IgD-negative memory B cell (primary cell): Measurements from ENCODE around the gene NR1H2. TPM values are rescaled to one million over a fixed set of nuclear protein-coding genes. Genes with fewer than 3 reads are reported as not detected.
A peak's percentile ranks its signal among the peaks of the same experiment; 100 is the strongest.

ENCODE experiments used
- H3K27ac Mint-ChIP-seq, 3 donors: one replicate each; pipeline ENCODE4 v1.8.0; 2020 to 2022; ENCODE audit warnings: mild to moderate bottlenecking in 3 of 3, mixed read lengths in 3 of 3, moderate library complexity in 1 of 3
- H3K27me3 Mint-ChIP-seq: one replicate; pipeline ENCODE4 v1.8.0; 2021; ENCODE audit warnings: mixed read lengths
- H3K36me3 Mint-ChIP-seq: one replicate; pipeline ENCODE4 v1.8.0; 2020; ENCODE audit warnings: mild to moderate bottlenecking, mixed read lengths
- H3K4me1 Mint-ChIP-seq, 3 donors: one replicate each; pipeline ENCODE4 v1.8.0; 2020 to 2022; ENCODE audit warnings: mixed read lengths in 3 of 3, mild to moderate bottlenecking in 1 of 3
- H3K4me3 Mint-ChIP-seq, 4 donors: one replicate each; pipeline ENCODE4 v1.8.0; 2020 to 2022; ENCODE audit warnings: mild to moderate bottlenecking in 4 of 4, mixed read lengths in 4 of 4, moderate library complexity in 3 of 4
- H3K9me3 Mint-ChIP-seq, 3 donors: one replicate each; pipeline ENCODE4 v1.8.0; 2020 to 2021; ENCODE audit warnings: mixed read lengths in 3 of 3, mild to moderate bottlenecking in 1 of 3
- polyA plus RNA-seq: library from polyadenylated mRNA; unstranded; fragments of 300-500 nt; fragmentation: Illumina TruSeq; gene quantifications from one replicate; pipeline ENCODE4 v1.2.3, GENCODE V29; 2021

Gene NR1H2
- polyA plus RNA-seq, 1 donor from 2014 or later, result 130 TPM

GRCh38 chr19:50358483-50359327 lies 17.6 kb upstream of the NR1H2 start:
- peak overlapping the region; percentile 89 to 97 (median 94) for H3K4me3 Mint-ChIP-seq
- H3K9me3 Mint-ChIP-seq, result no peaks in the 10 kb centered on the region
- no peaks in the 10 kb centered on the region for H3K36me3 Mint-ChIP-seq
- H3K27me3 Mint-ChIP-seq, result no peaks in the 10 kb centered on the region
- H3K27ac Mint-ChIP-seq, result peak overlapping the region; percentile 92 to 99 (median 95)
- H3K4me1 Mint-ChIP-seq, result peaks cover 24 to 37% (median 36%) of the 10 kb centered on the region in 3 donors

- Mint-ChIP-seq H3K9me3 (no peaks in the 10 kb centered on the region), H3K4me1 (peaks cover 24 to 37% (median 37%) of the 10 kb centered on the region in 3 donors), H3K36me3 (no peaks in the 10 kb centered on the region), H3K27me3 (no peaks in the 10 kb centered on the region), H3K4me3 (peak overlapping the region; percentile 2 to 95 (median 91)), H3K27ac (peak overlapping the region in 2 of 3 donors; percentile 95 to 99)
Observed at GRCh38 chr19:50359328-50359818, 16.9 kb upstream of the NR1H2 start.

DNA sequence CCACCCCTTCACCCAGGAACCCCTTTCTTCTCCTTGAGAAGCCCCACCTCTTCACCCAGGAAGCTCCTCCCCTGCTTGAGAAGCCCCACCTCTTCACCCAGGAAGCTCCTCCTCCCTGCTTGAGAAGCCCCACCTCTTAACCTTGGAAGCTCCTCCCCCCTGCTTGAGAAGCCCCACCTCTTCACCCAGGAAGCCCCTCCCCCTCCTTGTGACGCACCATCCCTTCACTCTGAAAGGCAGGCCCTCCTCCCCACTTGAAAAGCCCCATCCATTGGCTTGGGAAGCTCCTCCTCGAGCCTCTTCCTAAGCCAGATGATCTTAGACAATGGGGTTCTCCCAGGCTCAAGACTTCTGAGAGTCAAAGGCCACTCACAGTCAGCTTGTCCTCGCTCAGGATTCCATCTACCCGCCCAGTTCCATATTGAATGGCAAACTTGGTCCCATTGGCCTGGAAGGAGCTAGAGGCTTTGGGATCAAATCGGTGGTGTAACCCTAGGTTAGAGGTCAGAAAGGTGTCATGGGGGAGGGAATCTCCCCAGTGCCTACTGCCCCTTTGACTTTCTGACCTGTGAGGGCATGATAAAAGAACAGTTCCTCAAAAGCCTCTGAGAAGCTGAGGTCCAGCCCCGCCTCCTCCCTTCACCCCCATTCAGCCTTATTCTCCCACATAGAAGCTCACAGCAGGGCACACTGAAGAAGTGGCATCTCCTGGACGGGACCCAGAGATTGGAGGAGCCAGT lies 14.8 kb upstream of the NR1H2 start:
- no peaks in the 10 kb centered on the region for H3K27me3 Mint-ChIP-seq
- no peaks in the 10 kb centered on the region for H3K36me3 Mint-ChIP-seq
- peaks cover 38 to 52% (median 50%) of the 10 kb centered on the region in 3 donors for H3K4me1 Mint-ChIP-seq
- H3K9me3 Mint-ChIP-seq, result no peaks in the 10 kb centered on the region
- H3K27ac Mint-ChIP-seq, result peak overlapping the region in 1 of 3 donors; percentile 88
- H3K4me3 Mint-ChIP-seq, result peak overlapping the region in 2 of 4 donors; percentile 44 to 61

GRCh38 chr19:50362030-50362412 lies 14.2 kb upstream of the NR1H2 start:
- Mint-ChIP-seq H3K4me3 (peak overlapping the region in 2 of 4 donors; percentile 44 to 61), H3K27me3 (no peaks in the 10 kb centered on the region), H3K27ac (peak overlapping the region in 1 of 3 donors; percentile 88), H3K9me3 (no peaks in the 10 kb centered on the region), H3K4me1 (peaks cover 35 to 49% (median 46%) of the 10 kb centered on the region in 3 donors), H3K36me3 (no peaks in the 10 kb centered on the region)

DNA sequence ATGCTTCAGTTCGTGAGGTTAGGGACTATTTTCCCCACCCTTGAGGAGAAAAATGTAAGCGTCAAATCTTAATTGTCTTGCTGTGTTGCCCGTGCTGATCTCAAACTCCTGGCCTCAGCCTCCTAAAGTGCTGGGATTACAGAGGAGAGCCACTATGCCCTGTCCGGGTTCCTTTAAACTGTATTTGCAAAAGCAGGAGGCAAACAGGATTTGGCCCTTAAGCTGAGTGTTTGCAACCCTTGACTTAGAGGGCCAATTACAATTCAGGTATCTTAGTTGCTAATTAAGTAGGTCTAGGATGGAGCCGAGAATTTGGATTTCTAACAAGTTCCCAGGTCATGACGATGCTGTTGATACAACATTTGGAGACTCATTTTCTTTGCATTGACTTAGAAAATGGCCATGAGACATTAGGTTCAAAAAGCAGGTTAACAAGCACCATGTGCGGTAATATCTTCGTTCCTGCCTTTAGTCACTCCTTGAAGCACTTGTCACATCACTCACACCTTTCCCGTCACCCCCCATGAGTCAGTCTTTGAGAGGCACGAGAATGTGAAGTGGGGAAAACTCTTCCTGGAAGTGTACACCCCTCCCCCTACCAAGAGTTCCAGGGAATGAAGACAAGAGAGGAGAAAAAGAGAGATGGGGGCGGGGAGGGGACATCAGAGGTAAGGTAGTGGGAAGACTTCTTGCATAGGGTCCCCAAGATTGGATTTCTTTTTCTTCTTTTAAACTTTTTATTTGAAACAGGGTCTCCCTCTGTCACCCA lies 13.4 kb upstream of the NR1H2 start:
- Mint-ChIP-seq H3K4me1 (peaks cover 34 to 46% (median 43%) of the 10 kb centered on the region in 3 donors), H3K4me3 (peak overlapping the region in 2 of 4 donors; percentile 44 to 47), H3K9me3 (no peaks in the 10 kb centered on the region), H3K27me3 (no peaks in the 10 kb centered on the region), H3K36me3 (no peaks in the 10 kb centered on the region), H3K27ac (peak overlapping the region in 1 of 3 donors; percentile 88)

GRCh38 chr19:50365434-50366306 lies 10.6 kb upstream of the NR1H2 start, which contains the start of gene NAPSA:
Gene NAPSA (minus strand): TSS chr19:50365639. CDS start chr19:50365621, 18 bp downstream.
- H3K4me1 Mint-ChIP-seq, result peaks cover 34 to 45% (median 42%) of the 10 kb centered on the region in 3 donors
- no peaks in the 10 kb centered on the region for H3K27me3 Mint-ChIP-seq
- H3K9me3 Mint-ChIP-seq, result no peaks in the 10 kb centered on the region
- H3K27ac Mint-ChIP-seq, result peak within 1 kb of the TSS; percentile 83 to 88 (median 87)
- no peaks in the 10 kb centered on the region for H3K36me3 Mint-ChIP-seq
- H3K4me3 Mint-ChIP-seq, result peak within 1 kb of the TSS in 3 of 4 donors; percentile 69 to 82 (median 78)

GRCh38 chr19:50368649-50369570 lies 7.3 kb upstream of the NR1H2 start:
- Mint-ChIP-seq H3K9me3 (no peaks in the 10 kb centered on the region), H3K27me3 (no peaks in the 10 kb centered on the region), H3K4me3 (peak overlapping the region; percentile 85 to 98 (median 94)), H3K4me1 (peaks cover 23 to 28% (median 27%) of the 10 kb centered on the region in 3 donors), H3K36me3 (no peaks in the 10 kb centered on the region), H3K27ac (peak overlapping the region; percentile 83 to 92 (median 86))

GRCh38 chr19:50371914-50372475 lies 4.3 kb upstream of the NR1H2 start:
- H3K27me3 Mint-ChIP-seq, result no peaks in the 10 kb centered on the region
- H3K4me1 Mint-ChIP-seq, result peaks cover 11 to 21% (median 18%) of the 10 kb centered on the region in 3 donors
- H3K4me3 Mint-ChIP-seq, result peak overlapping the region in 1 of 4 donors; percentile 44
- H3K9me3 Mint-ChIP-seq, result no peaks in the 10 kb centered on the region
- H3K27ac Mint-ChIP-seq, result peak overlapping the region in 1 of 3 donors; percentile 8
- H3K36me3 Mint-ChIP-seq, result no peaks in the 10 kb centered on the region

GRCh38 chr19:50377051-50377461 lies 799 bp downstream of the NR1H2 start:
- peaks cover 2% of the 10 kb centered on the region for H3K36me3 Mint-ChIP-seq
- H3K4me1 Mint-ChIP-seq, result peaks cover 5 to 12% (median 9%) of the 10 kb centered on the region in 3 donors
- no peaks in the 10 kb centered on the region for H3K9me3 Mint-ChIP-seq
- peak overlapping the region; percentile 57 to 98 (median 82) for H3K4me3 Mint-ChIP-seq
- peak overlapping the region; percentile 59 to 100 (median 96) for H3K27ac Mint-ChIP-seq
- H3K27me3 Mint-ChIP-seq, result no peaks in the 10 kb centered on the region

- no peaks in the 10 kb centered on the region for H3K27me3 Mint-ChIP-seq
- H3K4me3 Mint-ChIP-seq, result peak overlapping the region; percentile 61 to 92 (median 74)
- H3K27ac Mint-ChIP-seq, result peak overlapping the region in 2 of 3 donors; percentile 96 to 100
- peaks cover 2% of the 10 kb centered on the region for H3K36me3 Mint-ChIP-seq
- H3K9me3 Mint-ChIP-seq, result no peaks in the 10 kb centered on the region
- H3K4me1 Mint-ChIP-seq, result peaks cover 5 to 12% (median 9%) of the 10 kb centered on the region in 3 donors
Observed at GRCh38 chr19:50377517-50377916, 1.3 kb downstream of the NR1H2 start.

DNA sequence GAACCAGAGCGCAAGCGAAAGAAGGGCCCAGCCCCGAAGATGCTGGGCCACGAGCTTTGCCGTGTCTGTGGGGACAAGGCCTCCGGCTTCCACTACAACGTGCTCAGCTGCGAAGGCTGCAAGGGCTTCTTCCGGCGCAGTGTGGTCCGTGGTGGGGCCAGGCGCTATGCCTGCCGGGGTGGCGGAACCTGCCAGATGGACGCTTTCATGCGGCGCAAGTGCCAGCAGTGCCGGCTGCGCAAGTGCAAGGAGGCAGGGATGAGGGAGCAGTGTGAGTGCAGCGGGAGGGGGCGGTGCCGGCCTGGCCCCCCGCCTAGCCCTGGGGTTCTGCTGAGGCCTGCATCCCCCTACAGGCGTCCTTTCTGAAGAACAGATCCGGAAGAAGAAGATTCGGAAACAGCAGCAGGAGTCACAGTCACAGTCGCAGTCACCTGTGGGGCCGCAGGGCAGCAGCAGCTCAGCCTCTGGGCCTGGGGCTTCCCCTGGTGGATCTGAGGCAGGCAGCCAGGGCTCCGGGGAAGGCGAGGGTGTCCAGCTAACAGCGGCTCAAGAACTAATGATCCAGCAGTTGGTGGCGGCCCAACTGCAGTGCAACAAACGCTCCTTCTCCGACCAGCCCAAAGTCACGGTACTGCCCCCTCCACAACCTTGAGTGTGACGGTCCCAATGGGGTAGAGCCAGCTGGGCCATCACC lies 2.1 kb downstream of the NR1H2 start:
- H3K4me3 Mint-ChIP-seq, result peak overlapping the region in 1 of 4 donors; percentile 18
- H3K4me1 Mint-ChIP-seq, result peaks cover 8 to 12% (median 10%) of the 10 kb centered on the region in 3 donors
- H3K27me3 Mint-ChIP-seq, result no peaks in the 10 kb centered on the region
- H3K27ac Mint-ChIP-seq, result peak overlapping the region in 2 of 3 donors; percentile 59 to 96
- H3K9me3 Mint-ChIP-seq, result no peaks in the 10 kb centered on the region
- H3K36me3 Mint-ChIP-seq, result peaks cover 2% of the 10 kb centered on the region

DNA sequence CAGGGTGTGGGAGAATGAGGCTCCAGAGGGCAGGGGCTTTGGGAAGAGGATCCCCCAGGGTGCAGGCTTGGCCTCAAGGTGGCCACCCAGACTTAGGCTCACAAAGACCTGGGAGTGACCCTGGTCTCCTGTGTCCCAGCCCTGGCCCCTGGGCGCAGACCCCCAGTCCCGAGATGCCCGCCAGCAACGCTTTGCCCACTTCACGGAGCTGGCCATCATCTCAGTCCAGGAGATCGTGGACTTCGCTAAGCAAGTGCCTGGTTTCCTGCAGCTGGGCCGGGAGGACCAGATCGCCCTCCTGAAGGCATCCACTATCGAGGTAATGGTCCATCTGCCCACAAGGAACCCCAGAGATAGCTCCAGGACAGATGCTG lies 2.6 kb downstream of the NR1H2 start:
- H3K27me3 Mint-ChIP-seq, result no peaks in the 10 kb centered on the region
- peak overlapping the region in 1 of 4 donors; percentile 70 for H3K4me3 Mint-ChIP-seq
- H3K27ac Mint-ChIP-seq, result peak overlapping the region in 2 of 3 donors; percentile 59 to 96
- H3K9me3 Mint-ChIP-seq, result no peaks in the 10 kb centered on the region
- H3K4me1 Mint-ChIP-seq, result peaks cover 12 to 15% (median 12%) of the 10 kb centered on the region in 3 donors
- H3K36me3 Mint-ChIP-seq, result peaks cover 2% of the 10 kb centered on the region
